HCEC 1CT (cell line): ENCODE data around the gene SIGLEC11.

Source experiments
- DNase-seq: peaks from one replicate; pipeline ENCODE4 v3.0.0-alpha.2; 2017

The SIGLEC11 gene

GRCh38 chr19:49924004-49924880, 36.7 kb downstream of the SIGLEC11 start:
- DNase-seq = no peak

GRCh38 chr19:49923055-49924003, 37.6 kb downstream of the SIGLEC11 start:
- DNase-seq = no peak

- peak; percentile 73 for DNase-seq
Measured at GRCh38 chr19:49921871-49922795, 38.8 kb downstream of the SIGLEC11 start.

GRCh38 chr19:49920624-49921363, 40.2 kb downstream of the SIGLEC11 start:
- DNase-seq = no peak

GRCh38 chr19:49918089-49918488, 42.9 kb downstream of the SIGLEC11 start:
- DNase-seq = no peak

- DNase-seq = no peak
Measured at GRCh38 chr19:49916839-49917733, 43.9 kb downstream of the SIGLEC11 start.

GRCh38 chr19:49915271-49915670, 45.7 kb downstream of the SIGLEC11 start:
- DNase-seq = no peak

- DNase-seq = no peak
Measured at GRCh38 chr19:49913720-49914119, 47.3 kb downstream of the SIGLEC11 start.

GRCh38 chr19:49912965-49913685, 47.8 kb downstream of the SIGLEC11 start:
- DNase-seq = no peak

- DNase-seq = no peak
Measured at GRCh38 chr19:49911381-49912145, 49.4 kb downstream of the SIGLEC11 start.

- DNase-seq = no peak
Measured at GRCh38 chr19:49910179-49910578, 50.8 kb downstream of the SIGLEC11 start.

- no peak for DNase-seq
Measured at GRCh38 chr19:49908480-49909420, 52.2 kb downstream of the SIGLEC11 start.

- DNase-seq = no peak
Measured at GRCh38 chr19:49907745-49908446, 53.1 kb downstream of the SIGLEC11 start.

- no peak for DNase-seq
Measured at GRCh38 chr19:49906879-49907564, 54.0 kb downstream of the SIGLEC11 start.

- no peak for DNase-seq
Measured at GRCh38 chr19:49904136-49904535, 56.8 kb downstream of the SIGLEC11 start.
